ENCODE results near the gene PDGFD. TPM values are rescaled to one million over a fixed set of nuclear protein-coding genes. Genes with fewer than 3 reads are reported as not detected.
"Not testable (repeated sequence)": the region's sequence is repeated elsewhere in the genome, so short reads cannot be mapped to it uniquely, and the experiment has no call there.

PDGFD gene
- total RNA-seq, 1 experiment from 2014 or later = not detected

- DNase-seq (ENCODE audit: low read depth) = no peak
Observed at GRCh38 chr11:104054911-104055529, 108.9 kb downstream of the PDGFD start.

GRCh38 chr11:104053743-104054478 is 110.0 kb downstream of the PDGFD start:
- DNase-seq (ENCODE audit: low read depth) = no peak

- no peak for DNase-seq (ENCODE audit: low read depth)
Observed at GRCh38 chr11:104051778-104052177, 112.2 kb downstream of the PDGFD start.

- no peak for DNase-seq (ENCODE audit: low read depth)
Observed at GRCh38 chr11:104049116-104049515, 114.8 kb downstream of the PDGFD start.

- not testable (repeated sequence) for DNase-seq (ENCODE audit: low read depth)
Observed at GRCh38 chr11:104046858-104047257, 117.1 kb downstream of the PDGFD start.

- DNase-seq (ENCODE audit: low read depth) = no peak
Observed at GRCh38 chr11:104046331-104046730, 117.6 kb downstream of the PDGFD start.

GRCh38 chr11:104043678-104044239 is 120.2 kb downstream of the PDGFD start:
- no peak for DNase-seq (ENCODE audit: low read depth)

- no peak for DNase-seq (ENCODE audit: low read depth)
Observed at GRCh38 chr11:104043142-104043541, 120.8 kb downstream of the PDGFD start.

GRCh38 chr11:104041792-104042191 is 122.2 kb downstream of the PDGFD start:
- DNase-seq (ENCODE audit: low read depth) = no peak

- no peak for DNase-seq (ENCODE audit: low read depth)
Observed at GRCh38 chr11:104036995-104037394, 127.0 kb downstream of the PDGFD start.

- no peak for DNase-seq (ENCODE audit: low read depth)
Observed at GRCh38 chr11:104036588-104036987, 127.4 kb downstream of the PDGFD start, which contains the start of gene DDI1. TSS of gene DDI1 (plus strand) at chr11:104036640. CDS start at chr11:104036823, 183 bp downstream.

GRCh38 chr11:104033561-104033960 is 130.4 kb downstream of the PDGFD start:
- no peak for DNase-seq (ENCODE audit: low read depth)

- DNase-seq (ENCODE audit: low read depth) = no peak
Observed at GRCh38 chr11:104033134-104033533, 130.8 kb downstream of the PDGFD start.

- no peak for DNase-seq (ENCODE audit: low read depth)
Observed at GRCh38 chr11:104028476-104029263, 135.3 kb downstream of the PDGFD start.

GRCh38 chr11:104024572-104024971 is 139.4 kb downstream of the PDGFD start:
- DNase-seq (ENCODE audit: low read depth) = no peak

GRCh38 chr11:104015649-104016415 is 148.1 kb downstream of the PDGFD start:
- DNase-seq (ENCODE audit: low read depth) = no peak

GRCh38 chr11:104011044-104011443 is 152.9 kb downstream of the PDGFD start:
- DNase-seq (ENCODE audit: low read depth) = no peak

- no peak for DNase-seq (ENCODE audit: low read depth)
Observed at GRCh38 chr11:104009744-104010143, 154.2 kb downstream of the PDGFD start.

- no peak for DNase-seq (ENCODE audit: low read depth)
Observed at GRCh38 chr11:104005234-104005855, 158.6 kb downstream of the PDGFD start.

GRCh38 chr11:104003491-104003890 is 160.5 kb downstream of the PDGFD start:
- no peak for DNase-seq (ENCODE audit: low read depth)

GRCh38 chr11:104001561-104002056 is 162.3 kb downstream of the PDGFD start:
- no peak for DNase-seq (ENCODE audit: low read depth)

Data from RPMI7951 (cell line).